OCI-LY3 (cell line): ENCODE results near the gene ISX.

Experiments used
- H2AFZ ChIP-seq: fragments of 200-600, 300-600 bp; shearing (Covaris generic); 2 replicates; pipeline ENCODE4 v1.6.0; 2014; ENCODE audit warnings: antibody characterized with exemption, low read depth, low read length
- H3K27ac ChIP-seq: fragments of 200-600, 300-600 bp; sonication (generic); 2 replicates; pipeline ENCODE4 v1.5.1; 2014; ENCODE audit warnings: mild to moderate bottlenecking, low read length, moderate library complexity, mixed read lengths
- H3K27me3 ChIP-seq: fragments of 200-600, 300-600 bp; sonication (generic); 2 replicates; pipeline ENCODE4 v1.6.1; 2014; ENCODE audit warnings: low read depth, low read length, mixed read lengths
- H3K36me3 ChIP-seq: fragments of 200-600, 300-600 bp; sonication (generic); replicated peaks from 2 replicates; pipeline ENCODE3; 2014; ENCODE audit warnings: low read depth, low read length, mixed read lengths
- H3K4me1 ChIP-seq: fragments of 300-600, 200-600 bp; sonication (generic); 2 replicates; pipeline ENCODE4 v1.6.1; 2014; ENCODE audit warnings: low read length, mixed read lengths
- H3K4me2 ChIP-seq: fragments of 200-600, 300-600 bp; sonication (generic); 2 replicates; pipeline ENCODE4 v1.6.1; 2014; ENCODE audit warnings: low read length, mixed read lengths
- H3K4me3 ChIP-seq: fragments of 300-600, 200-600 bp; sonication (generic); 2 replicates; pipeline ENCODE4 v1.5.1; 2014; ENCODE audit warnings: antibody characterized with exemption, mild to moderate bottlenecking, low read length, moderate library complexity
- H3K79me2 ChIP-seq: fragments of 300-600, 200-600 bp; shearing (Covaris generic); 2 replicates; pipeline ENCODE4 v1.6.1; 2014; ENCODE audit warnings: mild to moderate bottlenecking, low read length, mixed read lengths
- H3K9ac ChIP-seq: fragments of 300-600, 200-600 bp; shearing (Covaris generic); 2 replicates; pipeline ENCODE4 v1.6.0; 2014; ENCODE audit warnings: mild to moderate bottlenecking, low read length, moderate library complexity
- H3K9me3 ChIP-seq: fragments of 200-600, 300-600 bp; shearing (Covaris generic); 2 replicates; pipeline ENCODE4 v1.6.1; 2014; ENCODE audit warnings: low read length, mixed read lengths; ENCODE audit not compliant: insufficient read depth
- H4K20me1 ChIP-seq: fragments of 200-600, 300-600 bp; sonication (generic); 2 replicates; pipeline ENCODE4 v1.6.1; 2016; ENCODE audit warnings: low read length, mixed read lengths; ENCODE audit not compliant: insufficient read depth
- EZH2phosphoT487 ChIP-seq: fragments of 200-600 bp; shearing (Covaris generic); IDR thresholded peaks from 2 replicates; pipeline ENCODE4 v1.6.1; 2018; ENCODE audit warnings: antibody characterized with exemption, mixed run types, low read depth
- TF ChIP-seq, protein P1 (sequence below): fragments of 200-600, 300-600 bp; sonication (generic); IDR thresholded peaks from 2 replicates; pipeline ENCODE4 v1.5.1; 2014; ENCODE audit warnings: antibody characterized with exemption, low read length, low read depth

ISX gene

GRCh38 chr22:35092406-35092805, 26.4 kb downstream of the ISX start:
- Histone ChIP-seq H3K4me3 (no peak overlapping the region), H3K27me3 (no peaks in the 10 kb centered on the region), H3K9ac (no peak overlapping the region), H3K9me3 (no peaks in the 10 kb centered on the region), H2AFZ (no peak overlapping the region), H3K36me3 (peaks cover 4% of the 10 kb centered on the region), H3K27ac (no peak overlapping the region), H3K4me1 (peaks cover 5% of the 10 kb centered on the region; the same call in 1 of the 2 replicates), H3K4me2 (no peak overlapping the region), H3K79me2 (no peaks in the 10 kb centered on the region), H4K20me1 (no peaks in the 10 kb centered on the region)
- TF ChIP-seq, protein P1, sequence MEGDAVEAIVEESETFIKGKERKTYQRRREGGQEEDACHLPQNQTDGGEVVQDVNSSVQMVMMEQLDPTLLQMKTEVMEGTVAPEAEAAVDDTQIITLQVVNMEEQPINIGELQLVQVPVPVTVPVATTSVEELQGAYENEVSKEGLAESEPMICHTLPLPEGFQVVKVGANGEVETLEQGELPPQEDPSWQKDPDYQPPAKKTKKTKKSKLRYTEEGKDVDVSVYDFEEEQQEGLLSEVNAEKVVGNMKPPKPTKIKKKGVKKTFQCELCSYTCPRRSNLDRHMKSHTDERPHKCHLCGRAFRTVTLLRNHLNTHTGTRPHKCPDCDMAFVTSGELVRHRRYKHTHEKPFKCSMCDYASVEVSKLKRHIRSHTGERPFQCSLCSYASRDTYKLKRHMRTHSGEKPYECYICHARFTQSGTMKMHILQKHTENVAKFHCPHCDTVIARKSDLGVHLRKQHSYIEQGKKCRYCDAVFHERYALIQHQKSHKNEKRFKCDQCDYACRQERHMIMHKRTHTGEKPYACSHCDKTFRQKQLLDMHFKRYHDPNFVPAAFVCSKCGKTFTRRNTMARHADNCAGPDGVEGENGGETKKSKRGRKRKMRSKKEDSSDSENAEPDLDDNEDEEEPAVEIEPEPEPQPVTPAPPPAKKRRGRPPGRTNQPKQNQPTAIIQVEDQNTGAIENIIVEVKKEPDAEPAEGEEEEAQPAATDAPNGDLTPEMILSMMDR, result no peak
- TF ChIP-seq EZH2phosphoT487, result no peak

DNA sequence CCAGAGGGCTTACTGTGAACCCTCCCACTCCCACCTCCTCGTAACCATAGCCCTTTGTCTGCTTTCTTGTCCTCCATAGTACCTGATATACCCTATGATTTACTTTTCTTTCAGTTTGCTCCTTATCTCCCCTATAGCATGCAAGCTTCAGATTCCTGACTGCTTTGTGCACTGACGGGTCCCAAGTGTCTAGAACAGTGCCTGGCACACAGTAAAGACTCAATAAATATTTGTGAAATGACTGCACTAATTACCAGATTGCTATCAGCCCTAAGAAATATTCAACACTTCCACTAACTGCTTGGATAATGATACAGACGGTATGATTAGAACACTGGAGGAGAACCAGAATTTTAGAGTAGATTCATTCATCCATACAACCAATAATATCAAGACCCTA, 33.0 kb downstream of the ISX start:
- Histone ChIP-seq H3K36me3 (no peaks in the 10 kb centered on the region), H4K20me1 (no peaks in the 10 kb centered on the region), H3K9me3 (no peaks in the 10 kb centered on the region), H3K27me3 (no peaks in the 10 kb centered on the region), H3K4me1 (peaks cover 21% of the 10 kb centered on the region), H3K4me2 (no peak overlapping the region), H3K9ac (no peak overlapping the region), H2AFZ (no peak overlapping the region), H3K27ac (no peak overlapping the region), H3K79me2 (no peaks in the 10 kb centered on the region), H3K4me3 (no peak overlapping the region)
- TF ChIP-seq, protein P1, result no peak
- no peak for TF ChIP-seq EZH2phosphoT487

GRCh38 chr22:35099883-35100282, 33.9 kb downstream of the ISX start:
- peaks cover 7% of the 10 kb centered on the region; the same call in 1 of the 2 replicates for H3K27me3 ChIP-seq
- no peak overlapping the region for H3K9ac ChIP-seq
- H3K27ac ChIP-seq, result no peak overlapping the region
- no peak overlapping the region for H3K4me2 ChIP-seq
- no peaks in the 10 kb centered on the region for H3K9me3 ChIP-seq
- H4K20me1 ChIP-seq, result no peaks in the 10 kb centered on the region
- peaks cover 29% of the 10 kb centered on the region for H3K4me1 ChIP-seq
- no peaks in the 10 kb centered on the region for H3K36me3 ChIP-seq
- H3K79me2 ChIP-seq, result no peaks in the 10 kb centered on the region
- H3K4me3 ChIP-seq, result no peak overlapping the region
- H2AFZ ChIP-seq, result no peak overlapping the region
- TF ChIP-seq, protein P1, result no peak
- no peak for TF ChIP-seq EZH2phosphoT487

- Histone ChIP-seq H3K4me3 (no peak overlapping the region), H3K9ac (no peak overlapping the region), H3K4me2 (peak overlapping the region; percentile 43), H3K79me2 (no peaks in the 10 kb centered on the region), H3K36me3 (peaks cover 2% of the 10 kb centered on the region), H3K27me3 (peaks cover 11% of the 10 kb centered on the region; the same call in 1 of the 2 replicates), H3K9me3 (no peaks in the 10 kb centered on the region), H4K20me1 (no peaks in the 10 kb centered on the region), H3K4me1 (peaks cover 29% of the 10 kb centered on the region), H2AFZ (no peak overlapping the region), H3K27ac (no peak overlapping the region)
- no peak for TF ChIP-seq EZH2phosphoT487
- TF ChIP-seq, protein P1, result peak; percentile 38
Observed at GRCh38 chr22:35102663-35103062, 36.7 kb downstream of the ISX start.
